HEK293 (cell line): ENCODE data around the gene TRMT6.

ENCODE experiments used
- MZF1 ChIP-seq: fragments of 450-650 bp; formaldehyde crosslinking; IDR thresholded peaks from 2 replicates; pipeline ENCODE4 v1.5.1; 2017; ENCODE audit warnings: missing biosample characterization, missing genetic modification characterization, borderline replicate concordance
- PRDM1 ChIP-seq: fragments of 450-650 bp; formaldehyde crosslinking; IDR thresholded peaks from 2 replicates; pipeline ENCODE4; 2016; ENCODE audit warnings: missing biosample characterization, missing genetic modification characterization
- SETDB1 ChIP-seq: IDR thresholded peaks from one replicate; pipeline ENCODE4 v1.6.1; 2017; ENCODE audit warnings: mild to moderate bottlenecking, low read length, moderate library complexity, mixed read lengths; ENCODE audit not compliant: insufficient read length
- YY1 ChIP-seq: fragments of 450-650 bp; formaldehyde crosslinking; IDR thresholded peaks from 2 replicates; pipeline ENCODE4 v1.5.1; 2018; ENCODE audit warnings: missing biosample characterization, missing genetic modification characterization
- ZNF138 ChIP-seq: fragments of 450-650 bp; formaldehyde crosslinking; IDR thresholded peaks from 2 replicates; pipeline ENCODE4 v1.5.1; 2016; ENCODE audit warnings: missing biosample characterization, missing genetic modification characterization, borderline replicate concordance
- ZNF311 ChIP-seq: fragments of 450-650 bp; formaldehyde crosslinking; IDR thresholded peaks from 2 replicates; pipeline ENCODE4 v1.5.1; 2017; ENCODE audit warnings: missing biosample characterization, missing genetic modification characterization, borderline replicate concordance
- ZNF473 ChIP-seq: fragments of 450-650 bp; formaldehyde crosslinking; IDR thresholded peaks from 2 replicates; pipeline ENCODE4 v1.5.1; 2017; ENCODE audit warnings: missing biosample characterization, missing genetic modification characterization
- ZNF549 ChIP-seq: fragments of 450-650 bp; IDR thresholded peaks from 2 replicates; pipeline ENCODE4 v1.5.1; 2018; ENCODE audit warnings: missing biosample characterization, missing genetic modification characterization, mild to moderate bottlenecking, inconsistent platforms, moderate library complexity
- ZNF626 ChIP-seq: fragments of 450-650 bp; sonication (Bioruptor Pico); formaldehyde crosslinking; IDR thresholded peaks from 2 replicates; pipeline ENCODE4 v1.5.1; 2018; ENCODE audit warnings: missing biosample characterization, missing genetic modification characterization, inconsistent platforms
- ZNF792 ChIP-seq: fragments of 450-650 bp; formaldehyde crosslinking; IDR thresholded peaks from 2 replicates; pipeline ENCODE4 v1.5.1; 2016; ENCODE audit warnings: missing biosample characterization, missing genetic modification characterization
- TF ChIP-seq, protein P1 (sequence below): fragments of 450-650 bp; formaldehyde crosslinking; IDR thresholded peaks from 2 replicates; pipeline ENCODE4 v1.5.1; 2016; ENCODE audit warnings: missing biosample characterization, missing genetic modification characterization
- TF ChIP-seq, protein P2 (sequence below): fragments of 450-650 bp; formaldehyde crosslinking; IDR thresholded peaks from 2 replicates; pipeline ENCODE4 v1.5.1; 2016; ENCODE audit warnings: missing biosample characterization, missing genetic modification characterization
- TF ChIP-seq, protein P3 (sequence below): fragments of 450-650 bp; formaldehyde crosslinking; optimal IDR thresholded peaks from 2 replicates; pipeline ENCODE3; 2016; ENCODE audit warnings: missing biosample characterization, mild to moderate bottlenecking, missing genetic modification characterization

DNA sequence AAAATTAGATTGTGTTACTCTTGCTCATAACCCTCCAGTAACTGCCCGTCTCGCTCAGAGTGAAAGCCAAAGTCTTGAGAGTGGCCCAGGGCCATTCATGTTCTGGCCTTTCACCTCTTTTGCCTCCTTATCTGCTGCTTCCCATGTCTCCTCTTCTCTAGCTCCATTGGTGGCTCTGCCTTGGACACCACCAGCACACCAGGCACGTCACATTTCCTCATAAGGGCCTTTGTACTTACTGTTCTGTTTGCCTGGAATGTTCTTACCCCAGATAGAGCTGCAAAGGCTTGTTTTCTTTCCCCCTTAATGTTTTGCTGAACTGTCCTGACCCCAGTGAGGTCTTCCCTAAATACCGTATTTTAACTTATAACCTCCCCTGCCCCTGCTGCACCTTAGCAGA is 29.5 kb upstream of the TRMT6 start:
- TF ChIP-seq, protein P1, sequence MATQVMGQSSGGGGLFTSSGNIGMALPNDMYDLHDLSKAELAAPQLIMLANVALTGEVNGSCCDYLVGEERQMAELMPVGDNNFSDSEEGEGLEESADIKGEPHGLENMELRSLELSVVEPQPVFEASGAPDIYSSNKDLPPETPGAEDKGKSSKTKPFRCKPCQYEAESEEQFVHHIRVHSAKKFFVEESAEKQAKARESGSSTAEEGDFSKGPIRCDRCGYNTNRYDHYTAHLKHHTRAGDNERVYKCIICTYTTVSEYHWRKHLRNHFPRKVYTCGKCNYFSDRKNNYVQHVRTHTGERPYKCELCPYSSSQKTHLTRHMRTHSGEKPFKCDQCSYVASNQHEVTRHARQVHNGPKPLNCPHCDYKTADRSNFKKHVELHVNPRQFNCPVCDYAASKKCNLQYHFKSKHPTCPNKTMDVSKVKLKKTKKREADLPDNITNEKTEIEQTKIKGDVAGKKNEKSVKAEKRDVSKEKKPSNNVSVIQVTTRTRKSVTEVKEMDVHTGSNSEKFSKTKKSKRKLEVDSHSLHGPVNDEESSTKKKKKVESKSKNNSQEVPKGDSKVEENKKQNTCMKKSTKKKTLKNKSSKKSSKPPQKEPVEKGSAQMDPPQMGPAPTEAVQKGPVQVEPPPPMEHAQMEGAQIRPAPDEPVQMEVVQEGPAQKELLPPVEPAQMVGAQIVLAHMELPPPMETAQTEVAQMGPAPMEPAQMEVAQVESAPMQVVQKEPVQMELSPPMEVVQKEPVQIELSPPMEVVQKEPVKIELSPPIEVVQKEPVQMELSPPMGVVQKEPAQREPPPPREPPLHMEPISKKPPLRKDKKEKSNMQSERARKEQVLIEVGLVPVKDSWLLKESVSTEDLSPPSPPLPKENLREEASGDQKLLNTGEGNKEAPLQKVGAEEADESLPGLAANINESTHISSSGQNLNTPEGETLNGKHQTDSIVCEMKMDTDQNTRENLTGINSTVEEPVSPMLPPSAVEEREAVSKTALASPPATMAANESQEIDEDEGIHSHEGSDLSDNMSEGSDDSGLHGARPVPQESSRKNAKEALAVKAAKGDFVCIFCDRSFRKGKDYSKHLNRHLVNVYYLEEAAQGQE = no peak
- TF ChIP-seq, protein P2, sequence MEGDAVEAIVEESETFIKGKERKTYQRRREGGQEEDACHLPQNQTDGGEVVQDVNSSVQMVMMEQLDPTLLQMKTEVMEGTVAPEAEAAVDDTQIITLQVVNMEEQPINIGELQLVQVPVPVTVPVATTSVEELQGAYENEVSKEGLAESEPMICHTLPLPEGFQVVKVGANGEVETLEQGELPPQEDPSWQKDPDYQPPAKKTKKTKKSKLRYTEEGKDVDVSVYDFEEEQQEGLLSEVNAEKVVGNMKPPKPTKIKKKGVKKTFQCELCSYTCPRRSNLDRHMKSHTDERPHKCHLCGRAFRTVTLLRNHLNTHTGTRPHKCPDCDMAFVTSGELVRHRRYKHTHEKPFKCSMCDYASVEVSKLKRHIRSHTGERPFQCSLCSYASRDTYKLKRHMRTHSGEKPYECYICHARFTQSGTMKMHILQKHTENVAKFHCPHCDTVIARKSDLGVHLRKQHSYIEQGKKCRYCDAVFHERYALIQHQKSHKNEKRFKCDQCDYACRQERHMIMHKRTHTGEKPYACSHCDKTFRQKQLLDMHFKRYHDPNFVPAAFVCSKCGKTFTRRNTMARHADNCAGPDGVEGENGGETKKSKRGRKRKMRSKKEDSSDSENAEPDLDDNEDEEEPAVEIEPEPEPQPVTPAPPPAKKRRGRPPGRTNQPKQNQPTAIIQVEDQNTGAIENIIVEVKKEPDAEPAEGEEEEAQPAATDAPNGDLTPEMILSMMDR (tag by site-specific recombination) = no peak
- TF ChIP-seq MZF1 (tag by site-specific recombination) (no peak), ZNF549 (tag by site-specific recombination) (no peak), ZNF792 (tag by site-specific recombination) (no peak), ZNF138 (tag by site-specific recombination) (no peak), ZNF473 (tag by site-specific recombination) (no peak), SETDB1 (no peak), PRDM1 (no peak), YY1 (tag by site-specific recombination) (no peak), ZNF626 (no peak), ZNF311 (tag by site-specific recombination) (no peak)
- TF ChIP-seq, protein P3, sequence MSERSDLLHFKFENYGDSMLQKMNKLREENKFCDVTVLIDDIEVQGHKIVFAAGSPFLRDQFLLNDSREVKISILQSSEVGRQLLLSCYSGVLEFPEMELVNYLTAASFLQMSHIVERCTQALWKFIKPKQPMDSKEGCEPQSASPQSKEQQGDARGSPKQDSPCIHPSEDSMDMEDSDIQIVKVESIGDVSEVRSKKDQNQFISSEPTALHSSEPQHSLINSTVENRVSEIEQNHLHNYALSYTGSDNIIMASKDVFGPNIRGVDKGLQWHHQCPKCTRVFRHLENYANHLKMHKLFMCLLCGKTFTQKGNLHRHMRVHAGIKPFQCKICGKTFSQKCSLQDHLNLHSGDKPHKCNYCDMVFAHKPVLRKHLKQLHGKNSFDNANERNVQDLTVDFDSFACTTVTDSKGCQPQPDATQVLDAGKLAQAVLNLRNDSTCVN (tag by site-specific recombination) = no peak
